HEK293 (cell line): ENCODE results near the gene IL2RA.
"Not testable (repeated sequence)": the region's sequence is repeated elsewhere in the genome, so short reads cannot be mapped to it uniquely, and the experiment has no call there.

Experiments
- CTCF ChIA-PET: fragments of 350-600 bp; formaldehyde crosslinking; extraction: SDS; loops from one replicate; lab custom pipeline; 2021; ENCODE audit warnings: antibody characterized with exemption; lab: Yijun Ruan, JAX
- POLR2A ChIA-PET: fragments of 300-600 bp; formaldehyde crosslinking; extraction: SDS; loops from one replicate; lab custom pipeline; 2020; ENCODE audit warnings: antibody characterized with exemption, inconsistent platforms; lab: Yijun Ruan, JAX
- H3K27ac ChIP-seq: fragments of 200-500 bp; sonication (Bioruptor generic); 2 replicates; pipeline ENCODE4 v1.5.1; 2014; ENCODE audit warnings: low read depth, low read length, control low read depth, inconsistent platforms; ENCODE audit errors: extremely low read depth
- H3K36me3 ChIP-seq, 2 experiments: fragments of 200-500 bp in 1 of 2; sonication (Bioruptor generic) in 1 of 2; 1 replicate in 1 of 2; 2 replicates in 1 of 2; pipeline ENCODE4 v1.5.1; 2014 to 2017; ENCODE audit warnings: inconsistent platforms in 2 of 2, low read length in 2 of 2; ENCODE audit not compliant: control insufficient read depth in 2 of 2, insufficient read depth in 1 of 2
- H3K4me1 ChIP-seq: fragments of 200-500 bp; sonication (Bioruptor generic); 2 replicates; pipeline ENCODE4 v1.5.1; 2014; ENCODE audit warnings: mild to moderate bottlenecking, low read length, inconsistent platforms; ENCODE audit not compliant: control insufficient read depth, insufficient read depth
- H3K4me3 ChIP-seq: 2 replicates; pipeline ENCODE4 v1.5.1; 2011; ENCODE audit warnings: low read depth, mild to moderate bottlenecking, control low read depth, low read length, moderate library complexity
- H3K9me3 ChIP-seq: fragments of 200-500 bp; sonication (Bioruptor generic); 2 replicates; pipeline ENCODE4 v1.5.1; 2014; ENCODE audit warnings: low read depth, low read length, inconsistent platforms; ENCODE audit not compliant: control insufficient read depth, insufficient read depth
- KLF16 ChIP-seq: fragments of 450-650 bp; formaldehyde crosslinking; IDR thresholded peaks from 2 replicates; pipeline ENCODE4 v1.5.1; 2017; ENCODE audit warnings: missing biosample characterization, missing genetic modification characterization
- SCRT2 ChIP-seq: fragments of 450-650 bp; formaldehyde crosslinking; IDR thresholded peaks from 2 replicates; pipeline ENCODE4 v1.5.1; 2016; ENCODE audit warnings: missing biosample characterization, missing genetic modification characterization
- WT1 ChIP-seq: fragments of 450-650 bp; formaldehyde crosslinking; IDR thresholded peaks from 2 replicates; pipeline ENCODE4 v1.5.1; 2016; ENCODE audit warnings: missing biosample characterization, missing genetic modification characterization
- ZBTB1 ChIP-seq: fragments of 450-650 bp; formaldehyde crosslinking; IDR thresholded peaks from 2 replicates; pipeline ENCODE4 v1.5.1; 2016; ENCODE audit warnings: missing biosample characterization, missing genetic modification characterization
- ZIC2 ChIP-seq: fragments of 450-650 bp; formaldehyde crosslinking; IDR thresholded peaks from 2 replicates; pipeline ENCODE4 v1.5.1; 2016; ENCODE audit warnings: missing biosample characterization, missing genetic modification characterization
- ZNF19 ChIP-seq: fragments of 450-650 bp; formaldehyde crosslinking; IDR thresholded peaks from 2 replicates; pipeline ENCODE4; 2016; ENCODE audit warnings: missing biosample characterization, missing genetic modification characterization, low read depth
- ZNF37A ChIP-seq: fragments of 450-650 bp; IDR thresholded peaks from 2 replicates; pipeline ENCODE4 v1.5.1; 2018; ENCODE audit warnings: missing biosample characterization, missing genetic modification characterization
- ZNF423 ChIP-seq: fragments of 450-650 bp; formaldehyde crosslinking; IDR thresholded peaks from 2 replicates; pipeline ENCODE4 v1.5.1; 2016; ENCODE audit warnings: missing biosample characterization, missing genetic modification characterization
- ZNF558 ChIP-seq: fragments of 450-650 bp; formaldehyde crosslinking; IDR thresholded peaks from 2 replicates; pipeline ENCODE4 v1.5.1; 2016; ENCODE audit warnings: missing biosample characterization, missing genetic modification characterization
- ZNF654 ChIP-seq: fragments of 450-650 bp; formaldehyde crosslinking; IDR thresholded peaks from 2 replicates; pipeline ENCODE4 v1.5.1; 2016; ENCODE audit warnings: low read depth, missing biosample characterization, missing genetic modification characterization
- ZSCAN16 ChIP-seq: fragments of 450-650 bp; formaldehyde crosslinking; IDR thresholded peaks from 2 replicates; pipeline ENCODE4 v1.5.1; 2016; ENCODE audit warnings: missing biosample characterization, missing genetic modification characterization
- ZSCAN30 ChIP-seq: fragments of 450-650 bp; IDR thresholded peaks from 2 replicates; pipeline ENCODE4 v1.5.1; 2018; ENCODE audit warnings: missing biosample characterization, mild to moderate bottlenecking, missing genetic modification characterization, moderate library complexity
- TF ChIP-seq, protein P1 (sequence below): fragments of 450-650 bp; formaldehyde crosslinking; IDR thresholded peaks from 2 replicates; pipeline ENCODE4 v1.5.1; 2016; ENCODE audit warnings: missing biosample characterization, missing genetic modification characterization
- TF ChIP-seq, protein P2 (sequence below): fragments of 450-650 bp; formaldehyde crosslinking; IDR thresholded peaks from 2 replicates; pipeline ENCODE4 v1.5.1; 2017; ENCODE audit warnings: missing biosample characterization, missing genetic modification characterization
- TF ChIP-seq, protein P3 (sequence below): fragments of 450-650 bp; formaldehyde crosslinking; IDR thresholded peaks from 2 replicates; pipeline ENCODE4 v1.5.1; 2016; ENCODE audit warnings: missing biosample characterization, missing genetic modification characterization, borderline replicate concordance

IL2RA gene

DNA sequence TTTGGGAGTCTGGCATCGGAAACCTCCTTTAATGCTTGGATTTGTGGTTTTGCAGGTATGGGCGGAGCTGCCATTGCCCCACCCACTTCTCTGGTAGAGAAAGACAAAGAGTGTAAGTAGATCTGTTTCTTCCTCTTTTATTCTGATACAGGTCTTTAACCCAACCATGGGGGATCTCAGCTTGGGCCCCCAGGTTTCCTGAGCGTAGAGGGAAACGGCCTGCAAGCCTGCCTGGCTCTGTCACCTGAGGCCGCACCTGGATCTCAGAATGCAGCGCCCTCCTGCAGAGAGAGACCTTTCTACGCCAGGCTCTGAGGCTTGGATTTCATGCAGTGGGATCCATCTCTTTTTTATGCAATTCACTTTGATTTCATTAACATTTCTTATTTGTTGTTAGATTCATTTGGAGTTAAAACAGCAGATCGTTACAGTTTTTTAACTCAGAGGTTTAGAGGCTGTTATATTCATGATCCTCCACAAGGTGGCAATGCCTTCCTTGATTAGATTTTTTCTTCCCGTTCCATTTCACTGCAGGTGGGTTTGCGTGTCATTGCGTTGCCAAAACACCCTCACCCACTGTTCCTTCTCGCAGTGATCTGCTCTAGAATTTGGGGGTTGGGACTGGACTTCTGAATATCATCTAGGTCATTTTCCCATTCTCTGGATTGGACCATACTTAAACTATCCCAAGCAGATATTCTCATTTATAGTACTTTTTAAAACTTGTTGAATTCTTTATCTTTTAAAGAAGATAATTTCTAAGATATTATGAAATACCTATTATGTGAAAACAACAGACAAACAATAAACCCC is 46.7 kb upstream of the IL2RA start:
- H3K4me1 ChIP-seq, result no peaks in the 10 kb centered on the region
- H3K36me3 ChIP-seq, result peaks cover 44 to 94% of the 10 kb centered on the region in 2 experiments
- H3K9me3 ChIP-seq, result no peaks in the 10 kb centered on the region
- ChIA-PET CTCF (interaction anchor here (0.7 to 3.4 kb wide), 3 partner anchors 94 to 297 kb away, joined by 7 to 23 read pairs (median 11); partner anchors contain the start of gene PFKFB3), POLR2A (no interaction called here)
- H3K27ac ChIP-seq, result no peak overlapping the region
- TF ChIP-seq ZNF654 (tag by site-specific recombination) (peak; percentile 89), ZIC2 (tag by site-specific recombination) (0 out of 2 replicates have a peak, but pooled peaks have one; percentile 17), SCRT2 (tag by site-specific recombination) (peak; percentile 47; the same call in 1 of the 2 replicates), ZNF19 (no peak), ZSCAN30 (tag by site-specific recombination) (0 out of 2 replicates have a peak, but pooled peaks have one; percentile 18), ZSCAN16 (tag by site-specific recombination) (no peak)
- TF ChIP-seq, protein P1, sequence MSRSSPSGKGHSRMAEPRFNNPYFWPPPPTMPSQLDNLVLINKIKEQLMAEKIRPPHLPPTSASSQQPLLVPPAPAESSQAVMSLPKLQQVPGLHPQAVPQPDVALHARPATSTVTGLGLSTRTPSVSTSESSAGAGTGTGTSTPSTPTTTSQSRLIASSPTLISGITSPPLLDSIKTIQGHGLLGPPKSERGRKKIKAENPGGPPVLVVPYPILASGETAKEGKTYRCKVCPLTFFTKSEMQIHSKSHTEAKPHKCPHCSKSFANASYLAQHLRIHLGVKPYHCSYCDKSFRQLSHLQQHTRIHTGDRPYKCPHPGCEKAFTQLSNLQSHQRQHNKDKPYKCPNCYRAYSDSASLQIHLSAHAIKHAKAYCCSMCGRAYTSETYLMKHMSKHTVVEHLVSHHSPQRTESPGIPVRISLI (tag by site-specific recombination), result peak; percentile 66; the same call in 1 of the 2 replicates
- no peak overlapping the region for H3K4me3 ChIP-seq

DNA sequence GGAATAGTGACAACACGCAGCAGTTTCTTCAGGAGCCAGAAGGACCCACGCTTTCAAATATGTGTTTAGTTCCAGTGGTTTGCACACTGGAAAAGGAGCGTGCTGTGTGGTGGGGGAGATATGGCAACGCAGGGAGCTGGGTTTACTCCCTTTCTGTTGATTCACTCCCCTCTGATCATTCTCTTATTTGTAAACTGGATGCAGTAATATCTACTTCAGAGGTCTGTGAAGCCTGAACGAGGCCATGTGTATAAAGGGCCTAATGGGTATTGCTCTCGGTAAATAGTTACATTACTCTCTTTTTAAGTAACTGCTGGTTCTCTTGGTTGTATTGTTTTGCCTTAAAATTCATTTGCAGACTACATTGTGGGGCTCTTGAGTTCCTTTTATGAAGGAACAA is 45.9 kb upstream of the IL2RA start:
- TF ChIP-seq, protein P2, sequence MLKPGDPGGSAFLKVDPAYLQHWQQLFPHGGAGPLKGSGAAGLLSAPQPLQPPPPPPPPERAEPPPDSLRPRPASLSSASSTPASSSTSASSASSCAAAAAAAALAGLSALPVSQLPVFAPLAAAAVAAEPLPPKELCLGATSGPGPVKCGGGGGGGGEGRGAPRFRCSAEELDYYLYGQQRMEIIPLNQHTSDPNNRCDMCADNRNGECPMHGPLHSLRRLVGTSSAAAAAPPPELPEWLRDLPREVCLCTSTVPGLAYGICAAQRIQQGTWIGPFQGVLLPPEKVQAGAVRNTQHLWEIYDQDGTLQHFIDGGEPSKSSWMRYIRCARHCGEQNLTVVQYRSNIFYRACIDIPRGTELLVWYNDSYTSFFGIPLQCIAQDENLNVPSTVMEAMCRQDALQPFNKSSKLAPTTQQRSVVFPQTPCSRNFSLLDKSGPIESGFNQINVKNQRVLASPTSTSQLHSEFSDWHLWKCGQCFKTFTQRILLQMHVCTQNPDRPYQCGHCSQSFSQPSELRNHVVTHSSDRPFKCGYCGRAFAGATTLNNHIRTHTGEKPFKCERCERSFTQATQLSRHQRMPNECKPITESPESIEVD (tag by site-specific recombination), result no peak
- TF ChIP-seq ZBTB1, result no peak
- no peak for TF ChIP-seq ZNF558 (tag by site-specific recombination)
- peak; percentile 39; the same call in 1 of the 2 replicates for TF ChIP-seq WT1
- no peak for TF ChIP-seq ZNF423 (tag by site-specific recombination)
- TF ChIP-seq, all 188 proteins: peak for 1
- Histone ChIP-seq H3K27ac (0 out of 2 replicates have a peak overlapping the region, but pooled peaks have one; percentile 14), H3K4me3 (no peak overlapping the region), H3K4me1 (no peaks in the 10 kb centered on the region), H3K36me3 (peaks cover 37 to 93% of the 10 kb centered on the region in 2 experiments), H3K9me3 (no peaks in the 10 kb centered on the region)
- ChIA-PET CTCF (interaction anchor here (0.7 to 3.4 kb wide), 4 partner anchors 94 to 298 kb away, joined by 3 to 23 read pairs (median 9); partner anchors contain the start of gene PFKFB3), POLR2A (no interaction called here)

DNA sequence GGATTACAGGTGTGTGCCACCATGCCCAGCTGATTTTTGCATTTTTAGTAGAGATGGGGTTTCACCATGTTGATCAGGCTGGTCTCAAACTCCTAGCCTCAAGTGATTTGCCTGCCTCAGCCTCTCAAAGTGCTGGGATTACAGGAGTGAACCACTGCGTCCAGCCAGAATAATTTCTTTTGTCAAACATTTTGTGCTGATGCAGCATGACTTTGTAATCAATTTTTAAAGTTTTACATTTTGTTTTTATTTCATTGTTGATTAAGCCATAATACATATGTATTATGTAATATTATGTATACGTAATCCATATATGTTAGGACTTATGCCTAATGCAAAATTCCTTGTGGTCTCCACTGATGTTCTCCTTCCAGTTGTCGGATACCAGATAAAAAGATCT is 45.4 kb upstream of the IL2RA start:
- H3K9me3 ChIP-seq, H3K4me1 ChIP-seq, POLR2A ChIA-PET, H3K4me3 ChIP-seq: not testable (repeated sequence)
- CTCF ChIA-PET, result interaction anchor here (0.7 to 3.3 kb wide), 2 partner anchors 114 to 294 kb away, joined by 3 to 23 read pairs; no protein-coding TSS in a partner anchor
- H3K27ac ChIP-seq, result 0 out of 2 replicates have a peak overlapping the region, but pooled peaks have one; percentile 14
- peaks cover 32 to 93% of the 10 kb centered on the region in 2 experiments for H3K36me3 ChIP-seq

GRCh38 chr10:6103591-6103990 is 41.4 kb upstream of the IL2RA start:
- ChIA-PET POLR2A (no interaction called here), CTCF (no interaction called here)
- no peak overlapping the region for H3K4me3 ChIP-seq
- peaks cover 39 to 84% of the 10 kb centered on the region in 2 experiments for H3K36me3 ChIP-seq
- H3K9me3 ChIP-seq, result no peaks in the 10 kb centered on the region
- no peaks in the 10 kb centered on the region for H3K4me1 ChIP-seq
- H3K27ac ChIP-seq, result no peak overlapping the region
- TF ChIP-seq KLF16 (tag by site-specific recombination) (no peak), ZNF37A (no peak)
- TF ChIP-seq, protein P3, sequence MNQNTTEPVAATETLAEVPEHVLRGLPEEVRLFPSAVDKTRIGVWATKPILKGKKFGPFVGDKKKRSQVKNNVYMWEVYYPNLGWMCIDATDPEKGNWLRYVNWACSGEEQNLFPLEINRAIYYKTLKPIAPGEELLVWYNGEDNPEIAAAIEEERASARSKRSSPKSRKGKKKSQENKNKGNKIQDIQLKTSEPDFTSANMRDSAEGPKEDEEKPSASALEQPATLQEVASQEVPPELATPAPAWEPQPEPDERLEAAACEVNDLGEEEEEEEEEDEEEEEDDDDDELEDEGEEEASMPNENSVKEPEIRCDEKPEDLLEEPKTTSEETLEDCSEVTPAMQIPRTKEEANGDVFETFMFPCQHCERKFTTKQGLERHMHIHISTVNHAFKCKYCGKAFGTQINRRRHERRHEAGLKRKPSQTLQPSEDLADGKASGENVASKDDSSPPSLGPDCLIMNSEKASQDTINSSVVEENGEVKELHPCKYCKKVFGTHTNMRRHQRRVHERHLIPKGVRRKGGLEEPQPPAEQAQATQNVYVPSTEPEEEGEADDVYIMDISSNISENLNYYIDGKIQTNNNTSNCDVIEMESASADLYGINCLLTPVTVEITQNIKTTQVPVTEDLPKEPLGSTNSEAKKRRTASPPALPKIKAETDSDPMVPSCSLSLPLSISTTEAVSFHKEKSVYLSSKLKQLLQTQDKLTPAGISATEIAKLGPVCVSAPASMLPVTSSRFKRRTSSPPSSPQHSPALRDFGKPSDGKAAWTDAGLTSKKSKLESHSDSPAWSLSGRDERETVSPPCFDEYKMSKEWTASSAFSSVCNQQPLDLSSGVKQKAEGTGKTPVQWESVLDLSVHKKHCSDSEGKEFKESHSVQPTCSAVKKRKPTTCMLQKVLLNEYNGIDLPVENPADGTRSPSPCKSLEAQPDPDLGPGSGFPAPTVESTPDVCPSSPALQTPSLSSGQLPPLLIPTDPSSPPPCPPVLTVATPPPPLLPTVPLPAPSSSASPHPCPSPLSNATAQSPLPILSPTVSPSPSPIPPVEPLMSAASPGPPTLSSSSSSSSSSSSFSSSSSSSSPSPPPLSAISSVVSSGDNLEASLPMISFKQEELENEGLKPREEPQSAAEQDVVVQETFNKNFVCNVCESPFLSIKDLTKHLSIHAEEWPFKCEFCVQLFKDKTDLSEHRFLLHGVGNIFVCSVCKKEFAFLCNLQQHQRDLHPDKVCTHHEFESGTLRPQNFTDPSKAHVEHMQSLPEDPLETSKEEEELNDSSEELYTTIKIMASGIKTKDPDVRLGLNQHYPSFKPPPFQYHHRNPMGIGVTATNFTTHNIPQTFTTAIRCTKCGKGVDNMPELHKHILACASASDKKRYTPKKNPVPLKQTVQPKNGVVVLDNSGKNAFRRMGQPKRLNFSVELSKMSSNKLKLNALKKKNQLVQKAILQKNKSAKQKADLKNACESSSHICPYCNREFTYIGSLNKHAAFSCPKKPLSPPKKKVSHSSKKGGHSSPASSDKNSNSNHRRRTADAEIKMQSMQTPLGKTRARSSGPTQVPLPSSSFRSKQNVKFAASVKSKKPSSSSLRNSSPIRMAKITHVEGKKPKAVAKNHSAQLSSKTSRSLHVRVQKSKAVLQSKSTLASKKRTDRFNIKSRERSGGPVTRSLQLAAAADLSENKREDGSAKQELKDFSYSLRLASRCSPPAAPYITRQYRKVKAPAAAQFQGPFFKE (tag by site-specific recombination), result no peak
